Adipocyte (in vitro differentiated cells): ENCODE measurements around the gene SLC6A7.
A peak's percentile ranks its signal among the peaks of the same experiment; 100 is the strongest.

Experiments
- DNase-seq: peaks from one replicate; pipeline ENCODE4 v3.0.0-alpha.2; 2015; ENCODE audit warnings: low read depth
- H3K27me3 ChIP-seq: replicated peaks from 2 replicates; pipeline ENCODE4 v1.7.0; 2013; ENCODE audit warnings: mild to moderate bottlenecking, low read length, moderate library complexity; ENCODE audit not compliant: control insufficient read depth, insufficient read depth
- H3K36me3 ChIP-seq: 2 replicates; pipeline ENCODE4 v1.7.0; 2013; ENCODE audit warnings: low read length, mild to moderate bottlenecking, moderate library complexity; ENCODE audit not compliant: control insufficient read depth, insufficient read depth, severe bottlenecking
- H3K4me1 ChIP-seq: 2 replicates; pipeline ENCODE4 v1.7.0; 2013; ENCODE audit warnings: mild to moderate bottlenecking, low read length, moderate library complexity; ENCODE audit not compliant: control insufficient read depth, insufficient read depth
- H3K4me3 ChIP-seq: 2 replicates; pipeline ENCODE4 v1.7.0; 2013; ENCODE audit warnings: mild to moderate bottlenecking, low read length, moderate library complexity
- H3K9ac ChIP-seq: 2 replicates; pipeline ENCODE4 v1.7.0; 2013; ENCODE audit warnings: mild to moderate bottlenecking, low read length, moderate library complexity
- H3K9me3 ChIP-seq: 2 replicates; pipeline ENCODE4 v1.7.0; 2013; ENCODE audit warnings: mild to moderate bottlenecking, low read length, moderate library complexity; ENCODE audit not compliant: control insufficient read depth

SLC6A7 gene

DNA sequence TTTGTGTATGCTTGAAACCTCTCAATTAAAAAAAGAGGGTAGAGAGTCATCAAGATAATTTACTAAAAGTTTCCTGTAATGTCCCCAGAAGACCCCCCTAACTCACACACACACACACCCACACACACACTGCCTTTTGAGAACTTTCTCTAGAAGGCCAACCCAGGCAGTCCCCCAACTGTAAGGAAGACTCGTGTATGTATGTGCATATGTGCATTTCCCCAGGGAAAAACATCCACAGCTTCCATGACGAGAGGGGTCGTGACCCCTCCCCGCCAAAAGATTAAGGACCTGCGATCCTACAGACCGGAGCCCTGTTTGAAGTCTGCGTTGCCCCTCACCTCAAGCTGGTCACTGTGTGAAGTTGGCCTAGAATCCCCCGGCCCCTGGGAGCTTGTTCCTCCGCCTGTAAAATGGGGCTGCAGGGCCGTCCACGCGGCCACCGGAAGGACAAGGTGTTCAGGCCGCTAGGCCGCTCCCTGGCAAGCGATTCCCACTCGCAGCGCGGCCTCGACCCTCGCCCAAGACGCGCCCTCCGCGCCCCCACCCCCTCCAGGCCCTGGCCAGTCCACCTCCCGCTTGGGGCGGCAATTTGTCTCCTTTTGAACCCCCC, 23.7 kb upstream of the SLC6A7 start:
- no peak for DNase-seq
- H3K9ac ChIP-seq: no peak overlapping the region
- H3K9me3 ChIP-seq: no peaks in the 10 kb centered on the region
- peaks cover 27% of the 10 kb centered on the region for H3K4me1 ChIP-seq
- no peak overlapping the region for H3K4me3 ChIP-seq
- H3K27me3 ChIP-seq: peaks cover 4% of the 10 kb centered on the region
- no peaks in the 10 kb centered on the region for H3K36me3 ChIP-seq

DNA sequence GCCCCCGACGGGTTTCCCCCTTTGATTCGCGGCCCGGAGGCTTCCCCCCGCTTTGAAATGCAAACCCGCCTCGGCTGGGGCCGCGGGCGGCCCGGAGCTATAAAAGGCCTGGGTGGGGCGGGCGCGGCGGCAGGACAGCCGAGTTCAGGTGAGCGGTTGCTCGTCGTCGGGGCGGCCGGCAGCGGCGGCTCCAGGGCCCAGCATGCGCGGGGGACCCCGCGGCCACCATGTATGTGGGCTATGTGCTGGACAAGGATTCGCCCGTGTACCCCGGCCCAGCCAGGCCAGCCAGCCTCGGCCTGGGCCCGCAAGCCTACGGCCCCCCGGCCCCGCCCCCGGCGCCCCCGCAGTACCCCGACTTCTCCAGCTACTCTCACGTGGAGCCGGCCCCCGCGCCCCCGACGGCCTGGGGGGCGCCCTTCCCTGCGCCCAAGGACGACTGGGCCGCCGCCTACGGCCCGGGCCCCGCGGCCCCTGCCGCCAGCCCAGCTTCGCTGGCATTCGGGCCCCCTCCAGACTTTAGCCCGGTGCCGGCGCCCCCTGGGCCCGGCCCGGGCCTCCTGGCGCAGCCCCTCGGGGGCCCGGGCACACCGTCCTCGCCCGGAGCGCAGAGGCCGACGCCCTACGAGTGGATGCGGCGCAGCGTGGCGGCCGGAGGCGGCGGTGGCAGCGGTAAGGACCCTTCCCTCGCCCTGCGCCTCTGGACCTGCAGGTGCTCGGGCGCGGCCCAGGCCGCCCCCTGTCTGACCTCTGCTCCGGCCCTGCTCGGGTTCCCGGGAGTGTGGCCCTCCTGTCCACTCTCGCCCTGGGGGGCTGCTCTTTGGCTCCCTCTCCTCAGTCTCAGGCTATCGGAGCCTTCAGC, 23.0 kb upstream of the SLC6A7 start, which contains the start of gene CDX1:
Gene CDX1 (plus strand): TSS at position 129 of the 862 bp plus-strand sequence. CDS start 99 bp downstream, at position 228.
- DNase-seq: no peak
- Histone ChIP-seq H3K27me3 (peaks cover 4% of the 10 kb centered on the region), H3K36me3 (no peaks in the 10 kb centered on the region), H3K9ac (no peak within 1 kb of the TSS), H3K9me3 (no peaks in the 10 kb centered on the region), H3K4me1 (peaks cover 24% of the 10 kb centered on the region), H3K4me3 (no peak within 1 kb of the TSS)

DNA sequence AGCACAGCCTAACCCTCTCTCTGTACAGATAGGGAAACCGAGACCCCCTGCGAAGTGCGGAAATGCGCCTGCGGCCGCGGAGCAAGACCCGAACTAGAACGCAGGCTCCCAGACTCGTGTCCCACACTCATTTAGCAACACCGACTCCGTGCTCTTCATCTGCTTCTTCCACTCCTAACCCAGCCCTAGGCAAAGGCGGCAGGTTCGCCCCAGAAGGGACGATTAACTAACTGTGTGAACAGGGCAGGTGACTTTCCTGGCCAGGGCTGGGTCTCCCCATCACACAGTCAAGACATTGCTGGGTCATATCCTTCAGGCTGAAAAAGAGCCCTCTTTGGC, 22.4 kb upstream of the SLC6A7 start:
- Histone ChIP-seq H3K4me1 (peaks cover 24% of the 10 kb centered on the region), H3K27me3 (peaks cover 4% of the 10 kb centered on the region), H3K36me3 (no peaks in the 10 kb centered on the region), H3K4me3 (no peak overlapping the region), H3K9ac (no peak overlapping the region), H3K9me3 (no peaks in the 10 kb centered on the region)
- DNase-seq: no peak

DNA sequence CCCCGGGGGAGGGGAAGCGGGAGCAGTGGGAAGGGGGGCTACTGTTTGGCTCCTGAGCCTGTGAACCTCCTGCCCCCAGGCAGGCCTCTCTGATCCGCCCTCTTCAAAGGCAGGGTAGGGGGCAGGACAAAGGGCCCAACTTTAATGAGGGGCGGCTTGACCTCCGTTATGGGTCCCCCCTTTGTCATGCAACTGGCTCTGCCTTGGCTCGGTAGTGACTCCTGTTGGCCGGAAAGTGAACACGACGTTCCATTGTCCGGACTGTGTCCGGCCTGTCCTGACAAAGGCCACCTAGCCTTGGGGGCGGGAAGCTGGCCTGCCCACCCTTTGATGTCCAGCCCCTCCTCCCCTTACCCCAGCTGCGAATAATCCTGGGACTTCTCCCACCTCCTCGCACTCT, 22.0 kb upstream of the SLC6A7 start:
- Histone ChIP-seq H3K36me3 (no peaks in the 10 kb centered on the region), H3K9me3 (no peaks in the 10 kb centered on the region), H3K4me1 (peaks cover 24% of the 10 kb centered on the region), H3K27me3 (peaks cover 4% of the 10 kb centered on the region), H3K4me3 (no peak overlapping the region), H3K9ac (no peak overlapping the region)
- DNase-seq: no peak

DNA sequence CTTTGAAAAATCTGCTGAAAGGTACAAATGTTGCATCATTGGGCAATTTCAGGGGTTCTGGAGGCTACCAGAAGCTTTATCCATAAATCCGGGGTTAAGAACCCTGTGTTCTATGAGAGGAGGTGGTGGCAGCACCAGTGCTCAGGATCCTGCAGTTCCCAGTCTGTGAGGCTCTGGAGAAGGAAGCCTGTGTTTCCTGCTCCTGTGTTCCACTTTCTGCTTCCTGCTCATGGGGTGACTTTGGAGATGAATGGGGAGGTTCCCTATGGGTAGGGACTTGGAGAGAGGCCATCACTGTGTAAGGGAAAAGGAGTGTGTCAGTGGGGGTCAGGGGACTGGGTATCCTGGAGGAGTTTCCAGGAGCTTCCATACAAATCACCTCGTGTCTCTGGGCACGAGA, 21.0 kb upstream of the SLC6A7 start:
- Histone ChIP-seq H3K9me3 (no peaks in the 10 kb centered on the region), H3K4me3 (no peak overlapping the region), H3K9ac (no peak overlapping the region), H3K27me3 (peaks cover 4% of the 10 kb centered on the region), H3K36me3 (no peaks in the 10 kb centered on the region), H3K4me1 (peaks cover 15% of the 10 kb centered on the region)
- DNase-seq: no peak

DNA sequence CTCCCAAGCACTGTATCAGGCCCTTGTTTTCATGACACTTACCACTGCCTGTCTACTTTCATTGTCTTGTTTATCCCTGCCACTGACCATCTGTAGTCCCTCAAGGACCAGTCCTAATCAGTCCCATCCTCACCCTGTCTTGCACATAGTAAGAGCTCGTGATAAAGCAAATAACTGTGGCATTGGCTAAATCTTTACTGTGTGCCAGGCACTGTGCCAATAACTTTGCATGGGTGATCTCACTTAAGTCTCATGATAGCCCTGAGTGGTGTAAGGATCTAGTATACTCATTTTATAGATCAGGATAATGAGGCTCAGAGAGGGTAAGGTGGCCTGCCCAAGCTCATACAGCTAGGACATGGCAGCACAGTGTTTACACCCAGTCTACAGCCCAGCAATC, 17.7 kb upstream of the SLC6A7 start:
- H3K27me3 ChIP-seq: peaks cover 4% of the 10 kb centered on the region
- no peaks in the 10 kb centered on the region for H3K9me3 ChIP-seq
- H3K4me1 ChIP-seq: no peaks in the 10 kb centered on the region
- H3K36me3 ChIP-seq: no peaks in the 10 kb centered on the region
- H3K9ac ChIP-seq: no peak overlapping the region
- peak; percentile 40 for DNase-seq
- H3K4me3 ChIP-seq: no peak overlapping the region

DNA sequence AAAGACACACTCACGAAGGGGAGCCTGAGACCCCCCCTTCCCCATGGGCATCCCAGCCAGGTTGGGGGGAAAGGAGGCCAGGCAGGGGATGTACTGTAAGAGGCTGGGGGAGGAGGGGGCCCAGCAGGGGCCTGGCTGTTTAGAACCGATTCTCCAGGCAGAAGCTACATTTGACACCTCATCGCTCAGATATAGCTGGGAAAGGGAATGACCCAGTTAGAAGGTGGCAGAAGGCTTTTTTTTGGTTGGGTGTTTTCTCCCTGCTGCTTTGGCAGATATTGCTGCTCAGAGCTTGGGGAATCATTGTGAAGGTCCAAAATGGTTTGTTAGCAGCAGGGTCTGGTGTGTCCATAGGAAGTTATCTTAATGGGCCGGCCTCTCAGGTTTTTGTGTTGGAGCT, 17.3 kb upstream of the SLC6A7 start:
- H3K4me1 ChIP-seq: no peaks in the 10 kb centered on the region
- DNase-seq: no peak
- H3K36me3 ChIP-seq: no peaks in the 10 kb centered on the region
- H3K9ac ChIP-seq: no peak overlapping the region
- no peaks in the 10 kb centered on the region for H3K9me3 ChIP-seq
- H3K4me3 ChIP-seq: no peak overlapping the region
- peaks cover 4% of the 10 kb centered on the region for H3K27me3 ChIP-seq

DNA sequence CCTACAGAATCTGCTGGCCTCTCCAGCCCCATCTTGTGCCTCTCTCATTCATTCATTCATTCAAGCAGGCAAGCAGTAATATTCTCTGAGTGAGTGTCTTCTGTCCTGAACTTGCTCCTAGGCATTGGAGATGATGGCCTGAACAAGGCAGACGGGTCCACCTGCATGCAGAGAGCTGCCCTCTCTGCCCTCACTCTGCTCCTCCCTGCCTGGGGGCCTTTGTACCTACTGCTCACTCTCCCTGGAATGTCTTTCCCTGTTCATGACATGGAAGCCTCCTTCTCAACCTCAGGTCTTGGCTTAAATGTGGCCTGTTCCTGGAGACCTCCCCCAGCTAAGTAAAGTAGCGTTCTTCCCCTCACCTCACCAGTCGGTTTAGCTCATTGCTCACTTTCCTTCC, 16.7 kb upstream of the SLC6A7 start:
- Histone ChIP-seq H3K4me1 (no peaks in the 10 kb centered on the region), H3K27me3 (peaks cover 4% of the 10 kb centered on the region), H3K4me3 (no peak overlapping the region), H3K9ac (no peak overlapping the region), H3K9me3 (no peaks in the 10 kb centered on the region), H3K36me3 (no peaks in the 10 kb centered on the region)
- no peak for DNase-seq

DNA sequence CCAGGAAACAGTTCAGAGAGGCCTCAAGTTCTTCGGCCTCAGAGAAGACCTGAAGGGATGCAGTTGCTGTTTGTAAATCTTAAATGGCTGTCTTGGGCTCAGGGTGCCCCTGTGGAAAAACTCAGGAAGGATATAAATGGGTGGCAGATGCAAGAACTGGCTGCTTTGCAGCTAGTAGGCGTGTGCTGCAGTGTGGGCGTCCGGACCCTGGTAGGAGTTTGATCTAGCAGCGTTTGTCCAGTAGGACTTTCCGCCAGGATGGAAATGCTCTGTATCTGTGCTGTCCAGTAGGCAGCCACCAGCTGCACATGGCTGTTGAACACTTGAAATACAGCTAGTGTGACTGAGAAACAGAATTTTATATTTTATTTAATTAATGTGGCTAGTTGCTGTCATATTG, 15.6 kb upstream of the SLC6A7 start:
- Histone ChIP-seq H3K27me3 (no peaks in the 10 kb centered on the region), H3K36me3 (no peaks in the 10 kb centered on the region), H3K9ac (no peak overlapping the region), H3K9me3 (no peaks in the 10 kb centered on the region), H3K4me3 (no peak overlapping the region), H3K4me1 (peaks cover 4% of the 10 kb centered on the region)
- DNase-seq: no peak

DNA sequence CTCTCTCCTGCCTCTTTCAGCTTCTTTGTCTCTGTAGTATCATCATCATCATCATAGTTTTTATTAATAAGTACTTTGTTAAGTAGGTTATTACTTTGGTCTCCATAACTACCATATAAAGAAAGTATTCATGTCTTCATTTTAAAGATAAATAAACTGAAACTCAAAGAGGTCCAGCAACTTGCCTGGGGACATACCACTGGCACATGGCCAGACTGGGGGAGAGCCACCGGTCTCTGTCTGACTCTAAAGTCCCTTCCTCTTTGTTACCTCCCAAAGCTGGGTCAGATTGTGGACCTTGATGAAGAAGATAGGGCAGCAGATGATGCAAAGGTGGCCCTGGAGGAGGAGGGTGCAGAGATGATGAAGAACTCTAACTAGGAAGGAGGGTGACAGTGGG, 14.8 kb upstream of the SLC6A7 start:
- H3K4me3 ChIP-seq: no peak overlapping the region
- DNase-seq: no peak
- no peaks in the 10 kb centered on the region for H3K36me3 ChIP-seq
- no peaks in the 10 kb centered on the region for H3K27me3 ChIP-seq
- peaks cover 12% of the 10 kb centered on the region for H3K4me1 ChIP-seq
- H3K9me3 ChIP-seq: no peaks in the 10 kb centered on the region
- H3K9ac ChIP-seq: no peak overlapping the region

DNA sequence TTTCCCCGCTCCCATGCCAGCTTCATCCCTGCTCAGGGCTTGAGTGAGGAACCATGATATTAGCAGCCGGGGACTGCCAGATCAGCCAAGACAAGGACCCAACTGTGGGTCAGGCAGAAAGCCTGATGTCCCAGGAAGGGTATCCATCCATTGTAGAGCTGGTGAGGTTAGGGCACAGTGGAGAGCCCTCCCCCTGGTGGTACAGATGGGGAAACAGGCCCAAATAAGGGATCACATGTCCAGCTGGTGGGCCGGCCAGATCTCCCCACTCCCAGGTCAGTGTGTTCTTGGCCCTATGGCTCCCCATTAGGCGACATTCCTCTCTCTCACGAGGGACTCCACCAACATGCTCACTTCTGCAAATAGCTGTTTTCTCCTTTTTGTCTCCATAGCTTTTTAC, 14.3 kb upstream of the SLC6A7 start:
- Histone ChIP-seq H3K4me1 (peaks cover 16% of the 10 kb centered on the region), H3K36me3 (no peaks in the 10 kb centered on the region), H3K4me3 (no peak overlapping the region), H3K9me3 (no peaks in the 10 kb centered on the region), H3K9ac (no peak overlapping the region), H3K27me3 (no peaks in the 10 kb centered on the region)
- peak; percentile 26 for DNase-seq
